ENCODE measurements around the gene CISH. TPM values are rescaled to one million over a fixed set of nuclear protein-coding genes. Genes with fewer than 3 reads are reported as not detected.

CISH gene
- total and polyA plus RNA-seq, 10 of the 15 experiments (the other 5 are each of a cell fraction or from before 2014, with no cell fraction given): 0.21 to 4.4 (median 1.8) TPM

DNA sequence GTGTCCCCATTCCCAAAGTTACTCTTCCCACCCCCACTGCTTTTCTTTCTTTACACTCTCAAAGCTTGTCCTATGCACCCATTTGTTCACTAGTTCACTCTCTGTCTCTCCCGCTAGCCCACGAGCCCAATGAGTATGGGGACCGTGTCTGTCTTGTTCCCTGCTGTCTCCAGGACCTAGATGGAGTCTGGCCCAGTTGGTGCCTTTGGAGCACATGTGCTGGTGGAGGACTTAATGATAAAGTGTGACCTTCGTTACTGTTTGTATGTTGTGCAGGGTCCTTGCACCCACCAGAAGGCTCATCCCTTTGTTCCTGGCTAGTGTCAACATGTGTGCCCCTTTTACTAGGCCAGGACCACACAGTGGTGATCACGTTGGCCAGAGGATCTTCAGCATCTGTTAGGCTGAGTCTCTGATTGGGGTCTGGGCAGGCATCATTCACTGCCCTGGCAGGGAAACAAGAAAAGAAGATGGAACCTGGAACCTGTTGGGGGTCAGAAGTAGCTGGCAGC lies 7.4 kb downstream of the CISH start:
- in situ Hi-C loops (cut with MboI) (loop anchor here (25.0 kb wide), 1 partner anchor 1083 kb away; no protein-coding TSS in a partner anchor), intact Hi-C loops (cut with micrococcal nuclease; ENCODE audit: unreplicated experiment) (no loop called here)
- TF ChIP-seq RB1 (IDR thresholded peaks at IDR 0.05; ENCODE audit: borderline replicate concordance) (no peak), ESRRA (IDR thresholded peaks at IDR 0.05; ENCODE audit: low read length) (no peak), CBFB (IDR thresholded peaks at IDR 0.05; ENCODE audit: low read depth) (no peak)
- ChIA-PET POLR2A (interaction anchor here (7.6 kb wide), 1 partner anchor 14 kb away, joined by 65 read pairs; no protein-coding TSS in a partner anchor), RAD21 (ENCODE audit: unreplicated experiment) (interaction anchor here (0.7 to 1.0 kb wide), 2 partner anchors 11 to 35 kb away, joined by 3 read pairs; partner anchors contain the start of gene HEMK1), CTCF (interaction anchor here (1.5 to 2.1 kb wide), 3 partner anchors 9 to 33 kb away, joined by 5 to 9 read pairs (median 5); no protein-coding TSS in a partner anchor), SMC1A (ENCODE audit: uncharacterized antibody, unreplicated experiment) (interaction anchor here (0.9 kb wide), 1 partner anchor 13 kb away, joined by 3 read pairs; no protein-coding TSS in a partner anchor)
- Histone ChIP-seq H4K20me1 (ENCODE audit: control insufficient read depth, insufficient read depth) (no peaks in the 10 kb centered on the region), H3K27ac (ENCODE audit: control insufficient read depth, insufficient read depth) (no peak overlapping the region), H3K9ac (ENCODE audit: control insufficient read depth, insufficient read depth, low read length) (no peak overlapping the region), H3K79me2 (ENCODE audit: control insufficient read depth, insufficient read depth, low read length) (no peaks in the 10 kb centered on the region), H3K9me3 (replicated peaks; ENCODE audit: control insufficient read depth, insufficient read depth, low read length) (no peaks in the 10 kb centered on the region), H2AFZ (ENCODE audit: control insufficient read depth, low read depth, low read length) (no peak overlapping the region), H3K4me2 (ENCODE audit: control insufficient read depth, insufficient read depth) (no peak overlapping the region), H3K36me3 (ENCODE audit: control insufficient read depth in 2 of 2, insufficient read depth in 2 of 2, low read length in 1 of 2) (no peaks in the 10 kb centered on the region), H3K4me1 (ENCODE audit: control insufficient read depth, insufficient read depth, low read length) (peaks cover 21% of the 10 kb centered on the region), H3K4me3 (no peak overlapping the region), H3K27me3 (replicated peaks in 1 of 2; ENCODE audit: control insufficient read depth in 2 of 2, insufficient read depth in 2 of 2, low read length in 1 of 2) (no peaks in the 10 kb centered on the region)
- DNase-seq (ENCODE audit: low read depth, low spot score) (no peak), FAIRE-seq (no peak), ATAC-seq (no peak)
- WGBS (ENCODE audit: insufficient coverage, insufficient replicate concordance, low lambda C conversion rate, missing lambda C conversion rate): 36% methylated on average over 5 of the region's 5 CpGs
- no TSS peak for BruUV-seq (replicated peaks)

DNA sequence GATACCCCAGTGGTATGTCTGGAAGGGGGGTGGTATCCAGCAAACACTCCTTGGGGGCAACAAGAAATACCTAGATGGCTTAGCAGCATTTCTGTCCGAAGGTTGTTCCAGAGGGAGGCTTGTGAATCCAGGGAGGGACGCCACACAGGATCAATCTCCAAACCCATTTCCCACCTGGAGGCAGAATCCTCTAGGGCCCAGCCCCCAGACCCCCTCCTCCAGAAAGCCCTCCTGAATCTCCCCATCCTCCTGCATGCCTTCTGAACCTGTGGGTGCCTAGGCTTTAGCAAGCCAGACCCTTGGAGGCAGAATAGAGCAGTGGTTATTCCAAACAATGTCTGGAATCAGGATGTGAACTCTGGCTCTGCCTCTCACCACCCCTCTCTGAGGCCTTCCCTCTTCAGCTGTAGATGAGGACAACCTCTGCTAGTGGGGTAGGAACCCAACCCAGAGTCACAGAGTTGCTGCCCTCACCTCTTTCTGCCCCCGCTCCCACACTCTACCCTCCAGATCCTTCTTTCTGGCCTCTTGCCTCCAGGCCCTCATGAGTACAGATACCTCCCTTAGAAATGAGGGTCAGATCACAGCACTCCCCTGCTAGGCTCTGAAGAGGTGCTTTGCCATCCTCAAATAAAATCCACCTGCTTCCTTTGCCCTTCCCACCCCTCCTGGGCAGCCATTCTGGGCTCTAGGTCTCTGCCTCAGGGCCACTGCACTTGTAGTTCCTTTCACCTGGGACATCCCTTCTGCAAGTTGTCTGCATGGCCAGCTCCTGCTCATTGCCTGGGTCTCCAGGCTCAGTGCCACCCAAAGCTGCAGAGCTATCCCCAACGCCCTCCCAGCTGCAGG lies 8.1 kb downstream of the CISH start:
- RAD21 ChIA-PET (ENCODE audit: unreplicated experiment): interaction anchor here (1.3 to 3.0 kb wide), 3 partner anchors 8 to 13 kb away, joined by 3 to 32 read pairs (median 15); partner anchors contain the start of gene CISH
- CTCF ChIA-PET: interaction anchor here (1.3 to 4.8 kb wide), 7 partner anchors 10 to 32 kb away, joined by 3 to 42 read pairs (median 5); no protein-coding TSS in a partner anchor
- no peaks in the 10 kb centered on the region for H3K9me3 ChIP-seq (replicated peaks; ENCODE audit: control insufficient read depth, insufficient read depth, low read length)
- DNase-seq (ENCODE audit: low read depth, low spot score) (no peak), FAIRE-seq (no peak), ATAC-seq (no peak)
- BruUV-seq (replicated peaks): no TSS peak
- H4K20me1 ChIP-seq (ENCODE audit: control insufficient read depth, insufficient read depth): no peaks in the 10 kb centered on the region
- SMC1A ChIA-PET (ENCODE audit: uncharacterized antibody, unreplicated experiment): interaction anchor here (1.2 kb wide), 1 partner anchor 10 kb away, joined by 6 read pairs; no protein-coding TSS in a partner anchor
- intact Hi-C loops (cut with micrococcal nuclease; ENCODE audit: unreplicated experiment): no loop called here
- in situ Hi-C loops (cut with MboI): loop anchor here (25.0 kb wide), 1 partner anchor 1084 kb away; no protein-coding TSS in a partner anchor
- H2AFZ ChIP-seq (ENCODE audit: control insufficient read depth, low read depth, low read length): no peak overlapping the region
- POLR2A ChIA-PET: interaction anchor here (1.1 to 7.6 kb wide), 2 partner anchors 13 to 17 kb away, joined by 3 to 65 read pairs; no protein-coding TSS in a partner anchor
- H3K27me3 ChIP-seq (replicated peaks in 1 of 2; ENCODE audit: control insufficient read depth in 2 of 2, insufficient read depth in 2 of 2, low read length in 1 of 2): no peaks in the 10 kb centered on the region
- no peaks in the 10 kb centered on the region for H3K36me3 ChIP-seq (ENCODE audit: control insufficient read depth in 2 of 2, insufficient read depth in 2 of 2, low read length in 1 of 2)
- H3K27ac ChIP-seq (ENCODE audit: control insufficient read depth, insufficient read depth): no peak overlapping the region
- peaks cover 21% of the 10 kb centered on the region for H3K4me1 ChIP-seq (ENCODE audit: control insufficient read depth, insufficient read depth, low read length)
- WGBS (ENCODE audit: insufficient coverage, insufficient replicate concordance, low lambda C conversion rate, missing lambda C conversion rate): 45% methylated on average over 4 of the region's 4 CpGs
- H3K4me3 ChIP-seq: no peak overlapping the region
- H3K4me2 ChIP-seq (ENCODE audit: control insufficient read depth, insufficient read depth): no peak overlapping the region
- TF ChIP-seq FOXM1 (IDR thresholded peaks at IDR 0.05; ENCODE audit: low read depth, low read length) (no peak), RFX5 (IDR thresholded peaks at IDR 0.05; ENCODE audit: low read depth, low read length) (no peak)
- no peaks in the 10 kb centered on the region for H3K79me2 ChIP-seq (ENCODE audit: control insufficient read depth, insufficient read depth, low read length)
- H3K9ac ChIP-seq (ENCODE audit: control insufficient read depth, insufficient read depth, low read length): no peak overlapping the region

All from GM12878 (cell line).